ENCODE results near the gene NEDD4L.

NEDD4L gene

DNA sequence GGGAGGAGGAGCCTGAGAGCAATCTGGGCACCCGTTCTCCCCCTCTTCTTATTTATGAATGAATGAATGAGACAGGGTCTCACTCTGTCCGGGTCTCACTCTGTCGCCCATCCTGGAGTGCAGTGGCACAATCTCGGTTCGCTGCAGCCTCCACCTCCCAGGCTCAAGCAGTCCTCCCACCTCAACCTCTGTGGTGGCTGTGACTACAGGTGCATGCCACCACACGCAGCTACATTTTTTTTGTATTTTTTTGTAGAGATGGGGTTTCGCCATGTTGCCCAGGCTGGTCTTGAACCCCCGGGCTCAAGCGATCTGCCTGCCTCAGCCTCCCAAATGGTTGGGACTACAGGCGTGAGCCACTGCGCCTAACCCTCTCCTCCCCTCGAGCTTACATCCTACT lies 198.4 kb downstream of the NEDD4L start:
- H4K8ac ChIP-seq (ENCODE audit: low read depth, low read length) = no peak overlapping the region
- H3K36me3 ChIP-seq (ENCODE audit: control insufficient read depth in 1 of 2, insufficient read depth in 2 of 2, low read length in 2 of 2) = peaks cover 5 to 7% of the 10 kb centered on the region in 2 experiments
- no peak overlapping the region for H3K4me3 ChIP-seq (ENCODE audit: low read depth, low read length)
- DNase-seq = no peak
- H3K79me2 ChIP-seq (ENCODE audit: control insufficient read depth, insufficient read depth, low read length, poor library complexity) = no peaks in the 10 kb centered on the region
- no peaks in the 10 kb centered on the region for H3K27me3 ChIP-seq (ENCODE audit: insufficient read depth, low read length)
- no peak overlapping the region for H3K18ac ChIP-seq (ENCODE audit: low read length)
- no peak overlapping the region for H3K9ac ChIP-seq (ENCODE audit: low read length)
- H3K4ac ChIP-seq (ENCODE audit: low read depth, low read length) = no peak overlapping the region
- no peak overlapping the region for H2BK12ac ChIP-seq (ENCODE audit: low read length)
- no peak overlapping the region for H2AK5ac ChIP-seq (ENCODE audit: low read length)
- H2BK120ac ChIP-seq (ENCODE audit: insufficient read depth, low read length, poor library complexity) = no peak overlapping the region
- peaks cover under 1% of the 10 kb centered on the region for H3K79me1 ChIP-seq (ENCODE audit: low read length)
- H3K23ac ChIP-seq (ENCODE audit: low read length) = no peak overlapping the region
- H2BK5ac ChIP-seq (ENCODE audit: low read depth, low read length, poor library complexity) = no peak overlapping the region
- H3K27ac ChIP-seq (ENCODE audit: low read depth, low read length) = no peak overlapping the region
- H4K91ac ChIP-seq (ENCODE audit: low read depth, low read length) = no peak overlapping the region
- H3K9me3 ChIP-seq (ENCODE audit: insufficient read depth, low read depth, low read length) = no peaks in the 10 kb centered on the region
- no peak overlapping the region for H4K12ac ChIP-seq (ENCODE audit: low read depth, low read length)
- H3K4me1 ChIP-seq (ENCODE audit: control insufficient read depth in 1 of 2, insufficient read depth in 2 of 2, low read length in 2 of 2) = peaks cover 6 to 13% of the 10 kb centered on the region in 2 experiments
- H3K4me2 ChIP-seq (ENCODE audit: low read length) = no peak overlapping the region
- no peak overlapping the region for H3K14ac ChIP-seq (ENCODE audit: low read length)
- WGBS (ENCODE audit: extremely low coverage, insufficient coverage, insufficient read length) = no CpG with 5 or more reads among the region's 12 CpGs
- no peak overlapping the region for H2AFZ ChIP-seq (ENCODE audit: insufficient read depth, low read length, poor library complexity)

DNA sequence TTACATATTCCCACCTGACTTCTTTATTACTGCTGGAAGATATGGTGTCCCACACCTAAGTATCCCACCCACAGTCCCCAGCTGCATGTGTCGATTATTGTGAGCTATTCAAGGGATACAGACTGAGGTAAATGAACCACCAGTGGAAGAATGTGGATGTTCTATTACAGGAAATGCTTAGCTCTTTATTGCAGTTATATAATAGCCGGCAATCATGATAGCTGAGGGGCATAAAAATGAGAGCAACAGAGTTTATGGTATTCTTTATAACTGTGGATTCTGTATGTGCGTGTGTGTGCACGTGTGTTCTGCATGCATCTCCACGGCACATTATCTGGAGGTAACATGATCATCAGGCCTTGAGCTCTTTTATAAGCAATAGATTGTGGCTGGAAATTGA lies 198.9 kb downstream of the NEDD4L start:
- WGBS (ENCODE audit: extremely low coverage, insufficient coverage, insufficient read length) = no CpG with 5 or more reads among the region's 5 CpGs
- H3K23ac ChIP-seq (ENCODE audit: low read length) = no peak overlapping the region
- no peak overlapping the region for H3K27ac ChIP-seq (ENCODE audit: low read depth, low read length)
- H3K27me3 ChIP-seq (ENCODE audit: insufficient read depth, low read length) = no peaks in the 10 kb centered on the region
- H3K9me3 ChIP-seq (ENCODE audit: insufficient read depth, low read depth, low read length) = no peaks in the 10 kb centered on the region
- no peak overlapping the region for H3K9ac ChIP-seq (ENCODE audit: low read length)
- H3K79me1 ChIP-seq (ENCODE audit: low read length) = peaks cover 3% of the 10 kb centered on the region
- no peak overlapping the region for H2BK12ac ChIP-seq (ENCODE audit: low read length)
- H3K18ac ChIP-seq (ENCODE audit: low read length) = no peak overlapping the region
- no peak overlapping the region for H2BK5ac ChIP-seq (ENCODE audit: low read depth, low read length, poor library complexity)
- H3K4me2 ChIP-seq (ENCODE audit: low read length) = no peak overlapping the region
- peaks cover 5 to 8% of the 10 kb centered on the region in 2 experiments for H3K36me3 ChIP-seq (ENCODE audit: control insufficient read depth in 1 of 2, insufficient read depth in 2 of 2, low read length in 2 of 2)
- H3K14ac ChIP-seq (ENCODE audit: low read length) = no peak overlapping the region
- H4K12ac ChIP-seq (ENCODE audit: low read depth, low read length) = no peak overlapping the region
- no peak for DNase-seq
- H2AFZ ChIP-seq (ENCODE audit: insufficient read depth, low read length, poor library complexity) = no peak overlapping the region
- no peak overlapping the region for H2BK120ac ChIP-seq (ENCODE audit: insufficient read depth, low read length, poor library complexity)
- no peak overlapping the region for H3K4ac ChIP-seq (ENCODE audit: low read depth, low read length)
- peaks cover 8 to 15% of the 10 kb centered on the region in 2 experiments for H3K4me1 ChIP-seq (ENCODE audit: control insufficient read depth in 1 of 2, insufficient read depth in 2 of 2, low read length in 2 of 2)
- no peaks in the 10 kb centered on the region for H3K79me2 ChIP-seq (ENCODE audit: control insufficient read depth, insufficient read depth, low read length, poor library complexity)
- H4K8ac ChIP-seq (ENCODE audit: low read depth, low read length) = no peak overlapping the region
- H3K4me3 ChIP-seq (ENCODE audit: low read depth, low read length) = no peak overlapping the region
- H2AK5ac ChIP-seq (ENCODE audit: low read length) = no peak overlapping the region
- H4K91ac ChIP-seq (ENCODE audit: low read depth, low read length) = no peak overlapping the region

DNA sequence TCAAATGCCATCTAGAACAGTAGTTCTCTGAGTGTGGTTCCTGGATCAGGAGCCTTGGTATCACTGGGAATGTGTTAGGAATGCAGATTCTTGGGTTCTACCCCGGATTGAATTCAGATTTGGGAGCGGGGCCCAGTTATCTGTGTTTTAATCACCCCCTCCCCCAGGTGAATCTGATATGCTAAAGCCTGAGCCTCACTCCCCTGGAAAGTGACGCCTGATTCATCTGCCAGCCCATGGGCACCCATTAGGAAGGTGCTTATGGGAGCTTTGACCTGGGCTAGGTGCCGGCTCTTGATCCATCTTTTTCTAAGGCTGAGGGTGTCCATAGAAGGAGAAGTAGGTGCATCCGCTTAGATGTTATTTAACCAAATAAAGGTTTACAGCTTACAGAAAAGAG lies 199.4 kb downstream of the NEDD4L start:
- Histone ChIP-seq H3K4me1 (ENCODE audit: control insufficient read depth in 1 of 2, insufficient read depth in 2 of 2, low read length in 2 of 2) (peaks cover 8 to 15% of the 10 kb centered on the region in 2 experiments), H3K4me2 (ENCODE audit: low read length) (no peak overlapping the region), H3K4me3 (ENCODE audit: low read depth, low read length) (no peak overlapping the region), H3K79me1 (ENCODE audit: low read length) (peaks cover 3% of the 10 kb centered on the region), H3K79me2 (ENCODE audit: control insufficient read depth, insufficient read depth, low read length, poor library complexity) (no peaks in the 10 kb centered on the region), H3K27me3 (ENCODE audit: insufficient read depth, low read length) (no peaks in the 10 kb centered on the region), H3K27ac (ENCODE audit: low read depth, low read length) (no peak overlapping the region), H2BK5ac (ENCODE audit: low read depth, low read length, poor library complexity) (no peak overlapping the region), H3K9ac (ENCODE audit: low read length) (no peak overlapping the region), H3K9me3 (ENCODE audit: insufficient read depth, low read depth, low read length) (no peaks in the 10 kb centered on the region), H2BK12ac (ENCODE audit: low read length) (no peak overlapping the region), H3K14ac (ENCODE audit: low read length) (no peak overlapping the region), H3K36me3 (ENCODE audit: control insufficient read depth in 1 of 2, insufficient read depth in 2 of 2, low read length in 2 of 2) (peaks cover 5 to 8% of the 10 kb centered on the region in 2 experiments), H4K8ac (ENCODE audit: low read depth, low read length) (no peak overlapping the region), H3K23ac (ENCODE audit: low read length) (no peak overlapping the region), H3K18ac (ENCODE audit: low read length) (no peak overlapping the region), H2AFZ (ENCODE audit: insufficient read depth, low read length, poor library complexity) (no peak overlapping the region), H4K12ac (ENCODE audit: low read depth, low read length) (no peak overlapping the region), H3K4ac (ENCODE audit: low read depth, low read length) (no peak overlapping the region), H4K91ac (ENCODE audit: low read depth, low read length) (no peak overlapping the region), H2BK120ac (ENCODE audit: insufficient read depth, low read length, poor library complexity) (no peak overlapping the region), H2AK5ac (ENCODE audit: low read length) (no peak overlapping the region)
- no CpG with 5 or more reads among the region's 5 CpGs for WGBS (ENCODE audit: extremely low coverage, insufficient coverage, insufficient read length)
- DNase-seq = no peak

DNA sequence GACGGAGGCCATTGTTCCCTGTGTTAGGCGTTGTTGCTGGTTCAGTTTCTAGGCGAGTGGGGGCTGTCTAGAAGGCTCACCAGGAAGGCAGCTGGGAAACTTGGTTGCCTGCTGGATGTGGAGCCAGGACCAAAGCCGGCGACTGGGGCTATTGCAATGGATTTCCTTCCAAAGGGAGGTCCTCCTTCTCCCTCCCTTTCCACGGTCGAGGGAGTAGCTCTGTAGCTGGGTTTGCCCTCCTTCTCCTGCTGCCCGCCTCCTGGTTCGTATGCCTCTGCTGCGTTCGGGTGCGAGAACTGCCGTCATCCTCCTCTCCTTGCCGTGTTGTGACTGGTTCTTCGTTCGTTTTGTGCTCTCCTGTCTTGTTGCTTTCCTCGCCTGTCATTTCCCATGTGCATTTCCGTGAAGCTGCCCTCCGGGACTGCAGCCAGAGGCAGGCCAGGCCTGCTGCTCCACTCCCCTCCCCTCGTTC lies 203.4 kb downstream of the NEDD4L start:
- DNase-seq = no peak
- Histone ChIP-seq H3K4me3 (ENCODE audit: low read depth, low read length) (no peak overlapping the region), H3K79me1 (ENCODE audit: low read length) (peaks cover 3% of the 10 kb centered on the region), H3K14ac (ENCODE audit: low read length) (no peak overlapping the region), H4K91ac (ENCODE audit: low read depth, low read length) (no peak overlapping the region), H2BK5ac (ENCODE audit: low read depth, low read length, poor library complexity) (no peak overlapping the region), H2BK120ac (ENCODE audit: insufficient read depth, low read length, poor library complexity) (no peak overlapping the region), H3K4me1 (ENCODE audit: control insufficient read depth in 1 of 2, insufficient read depth in 2 of 2, low read length in 2 of 2) (peaks cover 5 to 7% of the 10 kb centered on the region in 2 experiments), H4K8ac (ENCODE audit: low read depth, low read length) (no peak overlapping the region), H2AK5ac (ENCODE audit: low read length) (no peak overlapping the region), H3K27me3 (ENCODE audit: insufficient read depth, low read length) (no peaks in the 10 kb centered on the region), H3K27ac (ENCODE audit: low read depth, low read length) (peak overlapping the region; percentile 48), H3K79me2 (ENCODE audit: control insufficient read depth, insufficient read depth, low read length, poor library complexity) (no peaks in the 10 kb centered on the region), H3K36me3 (ENCODE audit: control insufficient read depth in 1 of 2, insufficient read depth in 2 of 2, low read length in 2 of 2) (peaks cover 0 to 7% of the 10 kb centered on the region in 2 experiments), H4K12ac (ENCODE audit: low read depth, low read length) (no peak overlapping the region), H3K9me3 (ENCODE audit: insufficient read depth, low read depth, low read length) (no peaks in the 10 kb centered on the region), H3K4me2 (ENCODE audit: low read length) (peak overlapping the region; percentile 52), H3K18ac (ENCODE audit: low read length) (no peak overlapping the region), H3K9ac (ENCODE audit: low read length) (peak overlapping the region; percentile 31), H3K4ac (ENCODE audit: low read depth, low read length) (no peak overlapping the region), H2BK12ac (ENCODE audit: low read length) (no peak overlapping the region), H3K23ac (ENCODE audit: low read length) (no peak overlapping the region), H2AFZ (ENCODE audit: insufficient read depth, low read length, poor library complexity) (no peak overlapping the region)
- no CpG with 5 or more reads among the region's 20 CpGs for WGBS (ENCODE audit: extremely low coverage, insufficient coverage, insufficient read length)

Measured in trophoblast cell (in vitro differentiated cells and primary cell).